Activated CD4-positive, alpha-beta T cell treated with anti-CD3 and anti-CD28 coated beads, Interleukin-2, Interleukin-6, amounts not matched to agents 100 ng/mL and 50 ng/mL, durations not matched to agents 16 hours and 8 hours (primary cell): ENCODE results near the gene ZNF653.
A peak's percentile ranks its signal among the peaks of the same experiment; 100 is the strongest.

Source experiments
- DNase-seq: peaks from one replicate; pipeline ENCODE4 v3.0.0-alpha.2; 2020

The ZNF653 gene

GRCh38 chr19:11513946-11514345 is 8.3 kb upstream of the ZNF653 start:
- DNase-seq: no peak

DNA sequence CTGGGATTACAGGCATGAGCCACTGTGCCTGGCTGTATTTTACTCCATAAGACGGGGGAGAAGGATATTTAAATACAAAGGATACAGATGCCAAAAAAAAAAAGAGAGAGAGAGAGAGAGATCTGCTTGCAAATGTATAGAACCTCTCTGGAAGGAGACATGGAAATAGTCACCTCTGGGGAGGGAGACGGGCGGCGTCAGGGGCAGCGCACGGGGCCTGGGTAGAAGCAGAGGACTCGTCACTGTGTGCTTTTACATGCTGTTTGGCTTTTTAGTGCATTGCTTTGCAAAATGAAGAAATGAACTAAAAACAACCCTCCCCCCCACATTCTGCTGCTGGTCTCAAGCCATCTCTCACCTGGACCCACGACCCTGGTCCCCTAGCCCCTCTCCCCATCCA is 4.8 kb upstream of the ZNF653 start:
- no peak for DNase-seq

- DNase-seq: no peak
These were observed 1.9 kb upstream of the ZNF653 start for GRCh38 chr19:11507370-11508078.

DNA sequence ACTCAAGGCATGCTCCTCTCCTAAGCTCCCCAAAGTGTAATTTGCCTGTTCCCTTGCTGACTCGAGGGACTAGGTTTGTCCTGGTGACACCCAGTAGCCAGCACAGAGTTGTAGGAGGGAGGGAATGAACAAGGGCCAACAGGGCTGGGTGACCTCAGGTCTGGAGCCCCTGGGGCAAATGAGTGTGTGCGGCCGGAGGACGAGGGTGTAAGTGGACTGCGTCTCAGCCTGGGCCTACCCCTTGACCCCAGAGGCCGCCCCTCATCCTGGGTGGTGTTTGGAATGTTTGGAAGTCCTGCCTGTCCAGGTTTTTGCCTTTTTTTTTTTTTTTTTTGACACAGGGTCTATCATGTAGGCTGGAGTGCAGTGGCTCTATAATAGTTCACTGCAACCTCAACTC is 1.3 kb upstream of the ZNF653 start:
- no peak for DNase-seq

- DNase-seq: no peak
These were observed 489 bp upstream of the ZNF653 start for GRCh38 chr19:11506101-11506555.

- DNase-seq: peak; percentile 98
These were observed 571 bp downstream of the ZNF653 start for GRCh38 chr19:11505032-11505503.

DNA sequence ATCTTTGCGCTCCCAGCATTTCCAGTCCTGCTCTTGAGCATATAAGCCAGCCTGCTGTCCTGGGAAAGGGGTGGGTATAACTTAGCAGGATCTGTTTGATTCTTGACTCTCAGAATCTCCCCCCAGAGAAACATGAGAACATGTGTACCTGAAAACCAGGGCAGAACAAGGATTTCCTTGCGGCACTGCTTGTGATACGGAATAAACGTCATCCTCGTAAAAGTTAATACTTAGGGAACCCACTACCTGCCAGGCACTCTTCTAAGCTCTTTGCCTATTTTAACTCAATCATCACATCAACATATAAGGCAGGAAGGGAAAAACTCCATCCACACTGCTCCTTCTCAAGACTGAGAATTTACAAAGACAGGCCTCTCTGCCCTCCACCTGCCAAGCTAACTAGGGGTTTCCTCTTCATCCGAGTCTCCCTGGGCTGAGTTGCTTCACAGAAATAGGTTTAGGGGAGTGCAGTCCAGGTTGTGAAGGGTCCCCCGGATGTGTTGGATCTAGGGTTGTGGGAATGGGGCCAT is 1.1 kb downstream of the ZNF653 start:
- no peak for DNase-seq

GRCh38 chr19:11499890-11500420 is 5.7 kb downstream of the ZNF653 start:
- DNase-seq: no peak

DNA sequence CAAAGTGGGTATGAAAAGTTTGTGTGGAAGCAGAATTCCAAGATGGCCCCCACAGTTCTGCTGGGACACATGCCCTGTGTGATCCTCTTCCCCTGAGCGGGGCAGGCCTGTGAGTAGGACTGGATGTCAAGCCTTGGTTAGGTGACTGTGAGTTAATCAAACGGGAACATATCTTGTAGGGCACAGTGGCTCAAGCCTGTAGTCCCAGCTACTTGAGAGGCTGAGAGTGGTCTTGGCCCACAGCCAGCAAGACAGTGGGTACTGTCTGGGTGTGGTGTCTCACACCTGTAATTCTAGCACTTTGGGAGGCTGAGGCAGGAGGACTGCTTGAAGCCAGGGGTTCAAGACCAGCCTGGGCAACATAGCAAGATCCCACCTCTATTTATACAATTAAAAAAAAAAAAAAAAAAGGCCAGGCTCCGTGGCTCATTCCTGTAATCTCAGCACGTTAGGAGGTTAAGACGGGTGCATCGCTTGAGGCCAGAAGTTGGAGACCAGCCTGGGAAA is 6.4 kb downstream of the ZNF653 start:
- no peak for DNase-seq

- DNase-seq: peak; percentile 83
These were observed 9.1 kb downstream of the ZNF653 start for GRCh38 chr19:11496391-11497163.

DNA sequence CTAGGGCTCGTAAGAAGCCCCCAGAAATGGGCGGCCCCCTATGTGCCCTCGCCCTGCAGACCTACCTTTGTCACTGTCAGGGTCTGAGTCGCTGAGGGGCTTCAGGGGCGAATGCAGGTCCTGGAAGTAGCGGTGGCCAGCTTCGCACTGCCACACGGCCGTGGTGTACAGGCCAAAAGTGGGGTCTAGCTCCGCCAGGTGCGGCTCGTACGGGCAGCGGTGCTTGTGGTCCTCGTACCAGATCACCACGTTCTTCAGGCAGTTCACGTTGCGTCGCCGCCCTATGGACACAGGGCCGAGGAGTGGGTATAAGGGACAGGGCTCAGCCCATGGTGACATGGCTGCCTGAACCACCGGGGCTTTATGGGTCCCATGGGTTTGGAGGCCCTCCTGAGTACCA is 9.8 kb downstream of the ZNF653 start:
- no peak for DNase-seq

GRCh38 chr19:11495481-11495880 is 10.2 kb downstream of the ZNF653 start:
- DNase-seq: no peak

DNA sequence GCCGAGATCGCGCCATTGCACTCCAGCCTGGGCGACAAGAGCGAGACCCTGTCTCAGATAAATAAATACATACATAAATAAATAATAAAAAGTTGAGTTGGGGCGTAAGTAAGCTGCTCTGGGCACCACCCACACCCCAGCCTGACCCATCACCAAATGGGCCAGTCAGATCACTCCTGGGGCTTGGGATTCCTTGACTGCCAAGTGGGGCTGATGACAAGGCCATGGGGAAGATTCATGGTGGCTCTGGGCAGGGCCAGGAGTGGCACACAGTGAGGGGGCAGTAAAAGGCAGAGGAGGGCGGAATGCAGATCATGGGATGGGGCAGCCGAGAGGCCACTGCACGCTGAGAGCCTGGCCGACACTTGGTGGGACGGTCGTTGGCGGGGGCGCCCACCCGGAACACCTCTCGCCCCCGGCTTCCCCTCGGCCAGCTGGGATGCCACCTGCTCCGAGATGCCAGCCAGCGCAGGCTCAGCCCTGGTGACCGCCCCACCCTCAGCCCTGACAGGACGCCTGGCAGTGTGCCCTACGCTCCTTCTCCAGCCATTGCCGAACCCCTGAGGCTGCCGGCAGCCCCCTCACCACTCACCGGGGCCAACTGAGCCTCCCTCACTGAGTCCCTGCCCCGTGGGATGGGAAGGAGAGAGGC is 10.9 kb downstream of the ZNF653 start:
- DNase-seq: no peak

- DNase-seq: no peak
These were observed 16.3 kb downstream of the ZNF653 start for GRCh38 chr19:11489378-11489777.

GRCh38 chr19:11486661-11487503 is 18.8 kb downstream of the ZNF653 start:
- no peak for DNase-seq

GRCh38 chr19:11485245-11485837 is 20.3 kb downstream of the ZNF653 start:
- no peak for DNase-seq

- DNase-seq: no peak
These were observed 22.1 kb downstream of the ZNF653 start for GRCh38 chr19:11483366-11484111.

DNA sequence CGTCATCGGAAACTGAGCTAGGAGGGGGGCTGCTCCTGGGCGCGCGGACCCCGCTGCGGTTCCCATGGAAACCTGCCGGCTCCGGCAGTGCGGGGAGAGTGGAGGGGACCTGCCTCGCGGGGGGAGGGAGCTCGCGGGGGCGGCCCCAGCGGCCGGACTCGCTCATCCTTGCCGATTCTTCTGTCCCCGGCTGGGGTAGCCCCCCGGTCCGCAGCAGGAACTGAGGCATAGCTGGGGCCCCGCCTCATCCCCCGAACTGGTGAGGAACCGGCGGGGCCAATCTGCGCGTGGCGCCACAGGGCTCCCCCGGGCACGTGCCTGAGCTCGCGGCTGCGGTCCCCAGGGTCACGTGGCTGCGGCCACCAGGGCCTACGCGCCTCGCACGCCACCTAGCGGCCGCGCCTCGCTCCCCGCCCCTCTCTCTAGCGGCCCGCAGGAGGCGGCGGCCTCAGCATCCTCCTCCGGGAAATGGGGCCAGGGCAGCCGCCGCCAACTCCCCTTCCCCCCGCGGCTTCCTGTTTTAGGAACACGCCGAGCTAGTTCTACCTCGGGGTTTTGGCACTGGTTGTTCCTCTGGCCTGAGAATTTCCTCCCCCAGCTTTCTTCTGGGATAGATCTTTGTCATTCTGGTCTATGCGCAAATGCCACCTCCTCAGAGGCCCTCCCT is 23.1 kb downstream of the ZNF653 start:
- peak; percentile 94 for DNase-seq

DNA sequence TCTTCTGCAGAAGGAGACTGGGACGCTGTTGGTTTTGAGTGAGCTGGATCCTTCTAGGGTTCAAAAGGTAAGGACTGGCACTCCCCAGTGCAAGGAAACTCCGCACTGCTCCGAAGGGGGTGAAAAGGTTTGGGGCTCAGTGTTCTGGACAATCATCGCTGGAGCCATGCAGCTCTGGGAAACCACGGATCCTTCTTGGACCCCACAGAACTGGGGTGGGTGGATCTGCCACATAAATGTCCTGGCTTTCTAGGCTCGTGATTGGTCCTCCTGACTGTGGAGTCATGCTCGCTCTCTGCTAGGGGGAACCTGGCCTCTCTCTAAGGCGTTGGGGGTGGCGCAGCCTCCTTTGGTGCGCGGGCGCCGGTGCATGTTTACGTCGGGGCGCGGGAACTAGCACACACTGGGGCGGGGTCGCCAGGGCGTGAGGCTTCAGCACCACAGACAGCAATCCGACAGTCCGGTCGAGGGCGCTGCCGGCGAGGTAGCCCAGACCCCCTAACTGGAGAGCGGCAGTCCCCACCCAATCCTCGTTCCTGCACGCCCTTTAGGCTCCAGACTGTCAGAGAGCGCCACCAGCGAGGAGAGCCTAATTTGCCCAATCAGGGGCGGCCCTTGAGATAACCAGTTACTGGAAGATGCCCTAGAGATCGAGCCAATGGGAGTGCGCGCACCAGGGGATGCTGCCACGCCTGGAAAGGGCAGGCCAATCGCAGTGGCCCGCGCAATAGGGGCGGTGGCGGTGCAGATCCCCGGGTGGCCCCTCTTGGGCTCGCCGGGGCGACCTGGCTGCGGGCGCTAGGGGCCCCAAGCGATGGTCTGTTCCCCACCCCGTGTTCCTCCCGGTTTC is 23.9 kb downstream of the ZNF653 start:
- DNase-seq: peak; percentile 88
